Osteoblast (primary cell): ENCODE data around the gene NOTUM. TPM values are rescaled to one million over a fixed set of nuclear protein-coding genes. Genes with fewer than 3 reads are reported as not detected.
"Not testable (repeated sequence)": the region's sequence is repeated elsewhere in the genome, so short reads cannot be mapped to it uniquely, and the experiment has no call there.

Experiments used
- DNase-seq: peaks from one replicate; pipeline ENCODE4 v3.0.0; 2011; ENCODE audit warnings: low spot score, mixed read lengths; ENCODE audit not compliant: insufficient read length; ENCODE audit errors: missing footprints
- H2AFZ ChIP-seq: 2 replicates; pipeline ENCODE4 v1.6.0; 2011; ENCODE audit warnings: mild to moderate bottlenecking, low read length
- H3K27ac ChIP-seq: 2 replicates; pipeline ENCODE4 v1.5.1; 2011; ENCODE audit warnings: mild to moderate bottlenecking, low read depth, low read length, moderate library complexity
- H3K27me3 ChIP-seq: 2 replicates; pipeline ENCODE4 v1.6.0; 2012; ENCODE audit warnings: mild to moderate bottlenecking, control low read depth, inconsistent platforms, low read length, moderate library complexity; ENCODE audit not compliant: insufficient read depth
- H3K36me3 ChIP-seq: 2 replicates; pipeline ENCODE4 v1.5.1; 2011; ENCODE audit warnings: mild to moderate bottlenecking, low read length, control low read depth, moderate library complexity; ENCODE audit not compliant: insufficient read depth
- H3K4me1 ChIP-seq: 2 replicates; pipeline ENCODE4 v1.5.1; 2011; ENCODE audit warnings: mild to moderate bottlenecking, low read length, control low read depth, moderate library complexity; ENCODE audit not compliant: insufficient read depth
- H3K4me2 ChIP-seq: 2 replicates; pipeline ENCODE4 v1.6.0; 2011; ENCODE audit warnings: mild to moderate bottlenecking, low read length; ENCODE audit not compliant: insufficient read depth
- H3K4me3 ChIP-seq: fragments of 200-600 bp; sonication (generic); 3 replicates; pipeline ENCODE4 v1.5.1; 2012; ENCODE audit warnings: mild to moderate bottlenecking, low read length, inconsistent platforms; ENCODE audit not compliant: insufficient read depth
- H3K79me2 ChIP-seq: 2 replicates; pipeline ENCODE4 v1.6.0; 2012; ENCODE audit warnings: mild to moderate bottlenecking, low read length, control low read depth, inconsistent platforms; ENCODE audit not compliant: insufficient read depth
- H3K9me3 ChIP-seq: 2 replicates; pipeline ENCODE4 v1.5.1; 2011; ENCODE audit warnings: low read depth, low read length, control low read depth
- H4K20me1 ChIP-seq: 2 replicates; pipeline ENCODE4 v1.6.0; 2012; ENCODE audit warnings: mild to moderate bottlenecking, low read length, control low read depth; ENCODE audit not compliant: insufficient read depth
- CTCF ChIP-seq: IDR thresholded peaks from 2 replicates; pipeline ENCODE4 v1.5.1; 2011; ENCODE audit warnings: mild to moderate bottlenecking, low read depth, low read length, moderate library complexity; ENCODE audit errors: extremely low read depth
- total RNA-seq: library from RNA; depleted of rRNA; stranded (reverse); fragments of >200 nt; gene quantifications from 2 replicates; pipeline ENCODE4 v1.2.3, GENCODE V29; 2012

NOTUM gene
- total RNA-seq, 1 donor = 0.72 TPM

GRCh38 chr17:81983011-81983638, 22.1 kb upstream of the NOTUM start:
- no peak for DNase-seq
- Histone ChIP-seq H3K9me3 (no peaks in the 10 kb centered on the region), H3K79me2 (peaks cover 13% of the 10 kb centered on the region), H3K27me3 (no peaks in the 10 kb centered on the region), H2AFZ (no peak overlapping the region), H3K36me3 (peaks cover 36% of the 10 kb centered on the region), H3K27ac (no peak overlapping the region), H3K4me1 (peaks cover 3% of the 10 kb centered on the region), H4K20me1 (no peaks in the 10 kb centered on the region), H3K4me2 (no peak overlapping the region), H3K4me3 (no peak overlapping the region)
- TF ChIP-seq CTCF = no peak

- H3K4me3 ChIP-seq, H3K27ac ChIP-seq, H2AFZ ChIP-seq, H4K20me1 ChIP-seq, H3K4me1 ChIP-seq, H3K9me3 ChIP-seq, H3K4me2 ChIP-seq, H3K27me3 ChIP-seq, DNase-seq: not testable (repeated sequence)
- H3K36me3 ChIP-seq = peaks cover 28% of the 10 kb centered on the region
- peaks cover 16% of the 10 kb centered on the region for H3K79me2 ChIP-seq
Measured at GRCh38 chr17:81981511-81981910, 20.5 kb upstream of the NOTUM start.

- Histone ChIP-seq H3K4me1 (peaks cover 7% of the 10 kb centered on the region), H4K20me1 (no peaks in the 10 kb centered on the region), H3K4me2 (no peak overlapping the region), H3K27me3 (no peaks in the 10 kb centered on the region), H3K79me2 (peaks cover 16% of the 10 kb centered on the region), H3K36me3 (peaks cover 22% of the 10 kb centered on the region), H3K9me3 (no peaks in the 10 kb centered on the region), H3K27ac (no peak overlapping the region), H2AFZ (no peak overlapping the region), H3K4me3 (no peak overlapping the region)
- no peak for DNase-seq
- no peak for TF ChIP-seq CTCF
Measured at GRCh38 chr17:81980707-81981343, 19.8 kb upstream of the NOTUM start.

GRCh38 chr17:81980122-81980521, 19.1 kb upstream of the NOTUM start:
- TF ChIP-seq CTCF = no peak
- Histone ChIP-seq H2AFZ (no peak overlapping the region), H3K79me2 (peaks cover 16% of the 10 kb centered on the region), H3K27me3 (no peaks in the 10 kb centered on the region), H3K4me3 (no peak overlapping the region), H3K4me1 (peaks cover 7% of the 10 kb centered on the region), H3K4me2 (no peak overlapping the region), H4K20me1 (no peaks in the 10 kb centered on the region), H3K36me3 (peaks cover 15% of the 10 kb centered on the region), H3K27ac (no peak overlapping the region), H3K9me3 (no peaks in the 10 kb centered on the region)
- DNase-seq = no peak
